ENCODE results near the gene OR51G1. TPM values are rescaled to one million over a fixed set of nuclear protein-coding genes. Genes with fewer than 3 reads are reported as not detected.

The OR51G1 gene
- total RNA-seq, 1 experiment from 2014 or later, result not detected

Other genes starting within 250 kb of the OR51G1 start
- gene OR51E2, start 226.5 kb downstream of the OR51G1 start, total RNA-seq (2014; rRNA removed), result not detected in 2 replicates
- gene MMP26, start 219.6 kb downstream of the OR51G1 start, total RNA-seq (2014; rRNA removed), result not detected in 2 replicates
- gene OR51F1, start 154.4 kb downstream of the OR51G1 start, total RNA-seq (2014; rRNA removed), result not detected in 2 replicates
- gene OR52R1, start 120.0 kb downstream of the OR51G1 start, total RNA-seq (2014; rRNA removed), result not detected in 2 replicates
- gene OR51F2, start 103.0 kb downstream of the OR51G1 start, total RNA-seq (2014; rRNA removed), result not detected in 2 replicates
- gene OR51S1, start 75.1 kb downstream of the OR51G1 start, total RNA-seq (2014; rRNA removed), result not detected in 2 replicates
- not detected in 2 replicates for gene OR51T1, start 42.4 kb downstream of the OR51G1 start, total RNA-seq (2014; rRNA removed)
- gene OR51A7, start 20.6 kb downstream of the OR51G1 start, total RNA-seq (2014; rRNA removed), result not detected in 2 replicates
- gene OR51G2, start 5.0 kb downstream of the OR51G1 start, total RNA-seq (2014; rRNA removed), result not detected in 2 replicates
- gene OR51A4, start 23.3 kb upstream of the OR51G1 start, total RNA-seq (2014; rRNA removed), result not detected in 2 replicates
- not detected in 2 replicates for gene OR51A2, start 31.4 kb upstream of the OR51G1 start, total RNA-seq (2014; rRNA removed)
- gene OR51L1, start 70.5 kb upstream of the OR51G1 start, total RNA-seq (2014; rRNA removed), result not detected in 2 replicates
- not detected in 2 replicates for gene OR52J3, start 122.2 kb upstream of the OR51G1 start, total RNA-seq (2014; rRNA removed)
- not detected in 2 replicates for gene OR52E2, start 135.3 kb upstream of the OR51G1 start, total RNA-seq (2014; rRNA removed)
- gene OR52E1, start 145.2 kb upstream of the OR51G1 start, total RNA-seq (2014; rRNA removed), result not detected in 2 replicates
- gene OR52A5, start 214.0 kb upstream of the OR51G1 start, total RNA-seq (2014; rRNA removed), result not detected in 2 replicates
- not detected in 2 replicates for gene OR52A1, start 230.4 kb upstream of the OR51G1 start, total RNA-seq (2014; rRNA removed)

All from LHCN-M2 (cell line).